ENCODE results near the gene PID1. TPM values are rescaled to one million over a fixed set of nuclear protein-coding genes. Genes with fewer than 3 reads are reported as not detected.
A peak's percentile ranks its signal among the peaks of the same experiment; 100 is the strongest.

PID1 gene
- total RNA-seq (ENCODE audit: unreplicated experiment): 5.3 TPM
- long read RNA-seq, partial matches to known transcripts: 0 of 5 reads
- long read RNA-seq, other reads (novel, unspliced or antisense): 2 of 5 reads

DNA sequence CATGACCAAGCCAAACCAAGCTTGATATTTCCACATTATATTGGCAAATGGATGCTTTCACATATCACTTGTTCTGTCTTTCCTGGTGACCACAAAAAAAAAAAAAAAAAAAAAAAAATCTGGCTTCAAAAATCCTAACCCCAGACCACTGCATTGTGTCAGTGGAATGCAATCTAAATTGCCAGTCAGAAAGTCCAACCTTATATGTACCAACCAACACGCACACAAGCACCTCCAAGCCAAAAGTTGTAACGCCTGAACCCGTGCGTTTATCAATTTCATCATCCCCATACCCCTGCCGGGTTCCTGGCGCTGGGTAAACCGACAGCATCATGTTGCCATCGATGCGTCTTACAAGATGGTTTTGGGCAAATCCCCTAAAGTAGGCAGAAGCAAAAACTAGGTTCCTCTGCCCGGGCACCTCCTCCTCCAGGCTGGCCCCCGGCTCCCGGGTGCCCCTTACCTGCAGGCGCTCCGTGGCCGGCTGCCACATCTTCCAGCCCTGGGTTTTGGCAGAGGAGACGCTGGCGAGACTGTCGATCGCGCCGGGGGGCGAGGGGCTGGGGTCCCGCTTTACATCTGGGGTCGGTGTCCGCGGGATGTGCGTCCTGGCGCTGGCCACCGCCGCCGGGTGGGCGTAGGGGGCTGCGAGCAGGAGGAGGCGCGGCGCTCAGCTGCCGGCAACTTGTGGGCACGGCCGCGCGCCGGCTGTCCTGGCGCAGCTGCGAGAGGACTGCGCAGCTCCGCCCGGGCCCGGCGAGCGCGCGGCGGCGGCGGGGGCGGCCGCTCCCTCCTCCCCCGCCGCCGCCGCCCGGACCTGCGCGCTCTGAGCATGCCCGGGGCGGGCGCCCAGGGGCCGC, at the start of gene PID1:
Gene PID1 (minus strand): TSS at position 737 of the 860 bp plus-strand sequence. CDS start 244 bp downstream, at position 493.
- H3K4me3 Mint-ChIP-seq (ENCODE audit: unreplicated experiment): peak within 1 kb of the TSS; percentile 79
- TF ChIP-seq, protein P1, sequence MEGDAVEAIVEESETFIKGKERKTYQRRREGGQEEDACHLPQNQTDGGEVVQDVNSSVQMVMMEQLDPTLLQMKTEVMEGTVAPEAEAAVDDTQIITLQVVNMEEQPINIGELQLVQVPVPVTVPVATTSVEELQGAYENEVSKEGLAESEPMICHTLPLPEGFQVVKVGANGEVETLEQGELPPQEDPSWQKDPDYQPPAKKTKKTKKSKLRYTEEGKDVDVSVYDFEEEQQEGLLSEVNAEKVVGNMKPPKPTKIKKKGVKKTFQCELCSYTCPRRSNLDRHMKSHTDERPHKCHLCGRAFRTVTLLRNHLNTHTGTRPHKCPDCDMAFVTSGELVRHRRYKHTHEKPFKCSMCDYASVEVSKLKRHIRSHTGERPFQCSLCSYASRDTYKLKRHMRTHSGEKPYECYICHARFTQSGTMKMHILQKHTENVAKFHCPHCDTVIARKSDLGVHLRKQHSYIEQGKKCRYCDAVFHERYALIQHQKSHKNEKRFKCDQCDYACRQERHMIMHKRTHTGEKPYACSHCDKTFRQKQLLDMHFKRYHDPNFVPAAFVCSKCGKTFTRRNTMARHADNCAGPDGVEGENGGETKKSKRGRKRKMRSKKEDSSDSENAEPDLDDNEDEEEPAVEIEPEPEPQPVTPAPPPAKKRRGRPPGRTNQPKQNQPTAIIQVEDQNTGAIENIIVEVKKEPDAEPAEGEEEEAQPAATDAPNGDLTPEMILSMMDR (IDR thresholded peaks at IDR 0.05; ENCODE audit: partially characterized antibody, unreplicated experiment): no peak
- H3K4me1 Mint-ChIP-seq (ENCODE audit: low read depth, unreplicated experiment): peaks cover 4% of the 10 kb centered on the region
- H3K36me3 Mint-ChIP-seq (ENCODE audit: unreplicated experiment): no peaks in the 10 kb centered on the region
- peaks cover 2% of the 10 kb centered on the region for H3K27me3 Mint-ChIP-seq (ENCODE audit: unreplicated experiment)
- DNase-seq: peak; percentile 60
- H3K9me3 Mint-ChIP-seq (ENCODE audit: unreplicated experiment): peaks cover 10% of the 10 kb centered on the region
- H3K27ac Mint-ChIP-seq (ENCODE audit: unreplicated experiment): peak within 1 kb of the TSS; percentile 18

DNA sequence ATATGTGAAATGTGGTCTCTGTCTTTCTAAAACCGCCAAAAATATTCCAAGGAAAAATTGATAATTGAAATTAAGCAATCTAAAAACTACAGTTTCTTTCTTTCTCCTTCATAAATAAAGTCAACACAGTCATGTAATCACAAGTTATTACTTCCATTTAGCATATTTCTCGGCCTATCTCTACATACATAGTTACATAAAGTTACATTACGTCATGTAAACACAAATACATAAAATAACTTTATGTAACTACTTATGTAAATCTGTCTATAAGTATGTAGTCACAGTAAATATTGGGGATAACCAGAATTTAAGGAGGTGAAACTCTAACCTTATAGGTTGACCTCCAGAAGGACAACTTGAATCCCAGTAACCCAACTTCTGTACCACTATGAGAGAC, 48.5 kb upstream of the PID1 start:
- Mint-ChIP-seq H3K4me1 (ENCODE audit: low read depth, unreplicated experiment) (no peaks in the 10 kb centered on the region), H3K27ac (ENCODE audit: unreplicated experiment) (no peak overlapping the region), H3K4me3 (ENCODE audit: unreplicated experiment) (no peak overlapping the region), H3K9me3 (ENCODE audit: unreplicated experiment) (no peaks in the 10 kb centered on the region), H3K36me3 (ENCODE audit: unreplicated experiment) (no peaks in the 10 kb centered on the region), H3K27me3 (ENCODE audit: unreplicated experiment) (no peaks in the 10 kb centered on the region)
- DNase-seq: no peak
- TF ChIP-seq, protein P1 (IDR thresholded peaks at IDR 0.05; ENCODE audit: partially characterized antibody, unreplicated experiment): no peak

- DNase-seq: no peak
- TF ChIP-seq, protein P1 (IDR thresholded peaks at IDR 0.05; ENCODE audit: partially characterized antibody, unreplicated experiment): no peak
- Mint-ChIP-seq H3K4me1 (ENCODE audit: low read depth, unreplicated experiment) (no peaks in the 10 kb centered on the region), H3K4me3 (ENCODE audit: unreplicated experiment) (no peak overlapping the region), H3K27me3 (ENCODE audit: unreplicated experiment) (no peaks in the 10 kb centered on the region), H3K27ac (ENCODE audit: unreplicated experiment) (no peak overlapping the region), H3K36me3 (ENCODE audit: unreplicated experiment) (no peaks in the 10 kb centered on the region), H3K9me3 (ENCODE audit: unreplicated experiment) (no peaks in the 10 kb centered on the region)
These were observed 43.0 kb upstream of the PID1 start for GRCh38 chr2:229314117-229314516.

- Mint-ChIP-seq H3K9me3 (ENCODE audit: unreplicated experiment) (no peaks in the 10 kb centered on the region), H3K4me3 (ENCODE audit: unreplicated experiment) (no peak overlapping the region), H3K27ac (ENCODE audit: unreplicated experiment) (no peak overlapping the region), H3K36me3 (ENCODE audit: unreplicated experiment) (no peaks in the 10 kb centered on the region), H3K27me3 (ENCODE audit: unreplicated experiment) (no peaks in the 10 kb centered on the region), H3K4me1 (ENCODE audit: low read depth, unreplicated experiment) (no peaks in the 10 kb centered on the region)
- TF ChIP-seq, protein P1 (IDR thresholded peaks at IDR 0.05; ENCODE audit: partially characterized antibody, unreplicated experiment): no peak
- no peak for DNase-seq
These were observed 42.5 kb upstream of the PID1 start for GRCh38 chr2:229313591-229313990.

DNA sequence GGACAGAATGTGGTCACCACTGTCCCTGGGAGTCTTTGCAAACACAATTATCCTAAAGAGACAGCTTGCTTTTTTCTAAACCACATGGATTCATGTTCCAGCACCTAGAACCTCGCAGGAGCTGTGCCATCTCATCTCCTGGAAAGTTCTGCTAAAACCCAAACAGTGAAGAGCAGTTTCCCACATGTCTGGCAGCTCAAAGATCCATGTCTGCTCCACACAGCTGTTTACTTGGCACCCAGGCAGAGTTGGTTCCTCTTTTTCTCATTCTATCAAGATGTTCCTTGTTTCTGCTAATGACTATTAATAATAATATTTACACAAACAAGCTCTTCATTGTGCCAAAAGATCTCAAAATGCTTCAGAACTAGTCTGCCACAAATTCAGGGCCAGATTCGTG, 30.1 kb upstream of the PID1 start:
- TF ChIP-seq, protein P1 (IDR thresholded peaks at IDR 0.05; ENCODE audit: partially characterized antibody, unreplicated experiment): no peak
- H3K9me3 Mint-ChIP-seq (ENCODE audit: unreplicated experiment): no peaks in the 10 kb centered on the region
- H3K27ac Mint-ChIP-seq (ENCODE audit: unreplicated experiment): no peak overlapping the region
- no peaks in the 10 kb centered on the region for H3K4me1 Mint-ChIP-seq (ENCODE audit: low read depth, unreplicated experiment)
- H3K4me3 Mint-ChIP-seq (ENCODE audit: unreplicated experiment): no peak overlapping the region
- no peaks in the 10 kb centered on the region for H3K27me3 Mint-ChIP-seq (ENCODE audit: unreplicated experiment)
- DNase-seq: no peak
- no peaks in the 10 kb centered on the region for H3K36me3 Mint-ChIP-seq (ENCODE audit: unreplicated experiment)
